ENCODE measurements around the gene CNOT10.
"Not testable (repeated sequence)": the region's sequence is repeated elsewhere in the genome, so short reads cannot be mapped to it uniquely, and the experiment has no call there.

Gene CNOT10

GRCh38 chr3:32759342-32759741, 74.4 kb downstream of the CNOT10 start:
- DNase-seq = no peak

- DNase-seq = no peak
These were observed 79.5 kb downstream of the CNOT10 start for GRCh38 chr3:32764481-32764880.

GRCh38 chr3:32778389-32778788, 93.4 kb downstream of the CNOT10 start:
- DNase-seq = no peak

DNA sequence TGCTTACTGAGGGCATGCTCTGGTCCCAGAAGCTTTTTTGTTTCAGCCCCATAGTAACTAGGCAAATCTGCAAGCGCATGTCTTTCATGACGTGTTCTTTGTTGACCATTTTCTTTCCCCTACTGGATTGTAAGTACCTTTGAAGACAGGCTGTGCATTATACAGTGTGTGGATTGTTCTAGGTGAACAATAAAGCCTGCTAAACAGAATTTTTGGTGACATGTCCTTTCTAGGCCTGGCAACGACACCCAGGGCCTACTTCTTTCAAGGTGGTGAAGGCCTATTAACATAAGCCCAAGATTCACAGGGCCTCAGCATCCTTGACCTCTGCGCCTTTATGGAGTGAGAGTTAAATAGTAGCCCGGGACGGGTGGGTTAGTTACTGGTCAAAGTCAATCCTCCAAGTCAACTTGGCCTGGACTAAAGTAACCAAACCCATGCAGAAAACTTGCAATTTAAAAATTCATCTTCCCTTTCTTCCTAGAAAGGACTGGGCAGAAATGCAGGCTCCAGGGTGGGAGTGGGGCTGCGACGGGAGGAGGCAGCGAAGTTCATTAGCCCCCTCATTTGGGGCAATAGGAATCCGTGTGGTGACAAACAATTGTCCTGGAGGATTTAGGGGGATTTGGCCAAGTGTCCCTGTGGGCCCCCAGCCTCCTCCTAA, 95.2 kb downstream of the CNOT10 start:
- DNase-seq = no peak

- no peak for DNase-seq
These were observed 95.8 kb downstream of the CNOT10 start for GRCh38 chr3:32780735-32781210.

DNA sequence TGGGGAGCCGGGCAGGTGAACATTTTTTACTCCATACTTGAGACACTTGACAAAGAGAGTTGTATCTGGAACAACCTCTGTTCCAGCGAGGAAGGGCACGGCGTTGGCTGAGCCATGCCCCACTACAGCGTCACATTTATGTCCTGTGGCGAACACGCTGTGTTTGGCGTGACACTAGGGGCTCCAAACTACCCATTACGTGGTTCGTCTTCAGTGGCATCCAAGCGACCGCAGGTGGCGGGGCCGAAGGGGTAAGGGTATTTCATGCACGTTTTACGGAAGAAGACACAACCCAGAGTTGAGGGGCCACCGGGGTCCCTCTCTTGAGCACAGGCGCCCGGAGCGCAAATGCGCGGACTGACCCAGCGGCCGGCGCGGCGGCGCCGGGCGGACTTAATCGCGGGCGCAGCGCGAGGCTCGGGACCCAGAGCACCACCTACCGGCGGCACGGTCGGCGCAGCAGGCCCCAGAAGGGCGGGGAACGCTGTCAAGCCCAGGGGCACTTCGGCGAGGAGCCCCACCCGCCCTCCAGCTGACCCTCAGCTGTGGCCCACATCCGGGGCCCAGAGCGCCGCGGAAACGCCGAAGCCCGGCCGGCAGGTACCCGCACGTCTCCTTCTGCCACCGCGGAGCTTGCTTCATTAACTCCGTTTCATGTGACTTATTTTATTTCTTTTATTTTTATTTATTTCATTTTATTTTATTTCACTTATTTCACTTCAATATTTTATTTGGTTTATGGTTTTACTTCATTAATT, 96.4 kb downstream of the CNOT10 start:
- no peak for DNase-seq

GRCh38 chr3:32781969-32782270, 96.9 kb downstream of the CNOT10 start:
- DNase-seq = not testable (repeated sequence)

- DNase-seq = no peak
These were observed 97.4 kb downstream of the CNOT10 start for GRCh38 chr3:32782407-32782806.

- DNase-seq = no peak
These were observed 106.8 kb downstream of the CNOT10 start for GRCh38 chr3:32791833-32792232.

GRCh38 chr3:32794487-32795308, 109.7 kb downstream of the CNOT10 start:
- DNase-seq = no peak

GRCh38 chr3:32796384-32796950, 111.5 kb downstream of the CNOT10 start:
- not testable (repeated sequence) for DNase-seq

DNA sequence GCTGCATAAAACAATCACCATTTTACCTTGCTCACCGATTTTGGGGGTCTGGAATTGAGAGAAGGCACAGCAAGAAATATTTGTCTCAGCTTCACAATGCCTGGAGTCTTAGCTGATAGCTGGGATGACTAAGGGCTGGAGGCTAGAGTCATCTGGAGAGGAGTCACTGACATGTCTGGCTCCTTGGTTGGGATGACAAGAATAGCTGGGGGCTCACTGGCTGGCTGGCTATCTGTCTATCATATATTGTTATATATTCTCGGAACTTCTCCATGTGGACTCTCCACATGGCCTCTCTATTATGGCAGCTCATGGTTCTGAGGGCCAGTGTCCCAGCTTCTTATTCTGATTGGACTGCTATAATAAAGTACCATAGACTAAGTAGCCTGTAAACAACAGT, 112.8 kb downstream of the CNOT10 start:
- no peak for DNase-seq

DNA sequence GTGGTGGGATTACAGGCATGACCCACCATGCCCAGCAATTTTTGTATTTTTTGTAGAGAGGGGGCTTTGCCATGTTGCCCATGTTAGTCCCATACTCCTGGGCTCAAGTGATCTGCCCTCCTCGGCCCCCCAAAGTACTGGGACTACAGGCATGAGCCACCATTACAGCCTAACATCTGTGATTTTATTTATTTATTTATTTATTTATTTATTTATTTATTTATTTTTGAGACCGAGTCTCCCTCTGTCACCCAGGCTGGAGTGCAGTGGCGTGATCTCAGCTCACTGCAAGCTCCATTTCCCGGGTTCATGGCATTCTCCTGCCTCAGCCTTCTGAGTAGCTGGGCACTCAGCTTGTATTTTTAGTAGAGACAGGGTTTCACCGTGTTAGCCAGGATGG, 116.5 kb downstream of the CNOT10 start:
- not testable (repeated sequence) for DNase-seq

GRCh38 chr3:32813180-32813579, 128.2 kb downstream of the CNOT10 start:
- no peak for DNase-seq

DNA sequence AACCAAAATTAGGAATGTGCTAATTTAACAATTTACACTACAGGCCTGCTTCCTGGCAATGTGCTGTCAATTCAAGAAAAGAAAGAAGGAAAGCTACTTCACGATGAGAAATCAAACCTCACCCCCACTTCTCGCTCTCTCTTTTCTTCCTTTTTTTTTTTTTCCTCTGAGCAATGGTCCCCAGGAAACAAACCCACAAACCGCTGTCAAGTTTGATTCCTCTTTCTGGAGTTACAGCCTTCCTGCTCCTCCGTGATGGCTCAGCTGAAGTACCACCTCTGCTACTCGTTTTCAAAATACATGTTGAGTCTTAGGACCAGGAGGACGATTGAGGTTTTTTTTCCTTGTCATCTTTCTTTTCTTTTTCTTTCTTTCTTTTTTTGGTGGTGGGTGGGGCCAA, 129.4 kb downstream of the CNOT10 start:
- DNase-seq = no peak

- DNase-seq = no peak
These were observed 131.0 kb downstream of the CNOT10 start for GRCh38 chr3:32815841-32816438.

DNA sequence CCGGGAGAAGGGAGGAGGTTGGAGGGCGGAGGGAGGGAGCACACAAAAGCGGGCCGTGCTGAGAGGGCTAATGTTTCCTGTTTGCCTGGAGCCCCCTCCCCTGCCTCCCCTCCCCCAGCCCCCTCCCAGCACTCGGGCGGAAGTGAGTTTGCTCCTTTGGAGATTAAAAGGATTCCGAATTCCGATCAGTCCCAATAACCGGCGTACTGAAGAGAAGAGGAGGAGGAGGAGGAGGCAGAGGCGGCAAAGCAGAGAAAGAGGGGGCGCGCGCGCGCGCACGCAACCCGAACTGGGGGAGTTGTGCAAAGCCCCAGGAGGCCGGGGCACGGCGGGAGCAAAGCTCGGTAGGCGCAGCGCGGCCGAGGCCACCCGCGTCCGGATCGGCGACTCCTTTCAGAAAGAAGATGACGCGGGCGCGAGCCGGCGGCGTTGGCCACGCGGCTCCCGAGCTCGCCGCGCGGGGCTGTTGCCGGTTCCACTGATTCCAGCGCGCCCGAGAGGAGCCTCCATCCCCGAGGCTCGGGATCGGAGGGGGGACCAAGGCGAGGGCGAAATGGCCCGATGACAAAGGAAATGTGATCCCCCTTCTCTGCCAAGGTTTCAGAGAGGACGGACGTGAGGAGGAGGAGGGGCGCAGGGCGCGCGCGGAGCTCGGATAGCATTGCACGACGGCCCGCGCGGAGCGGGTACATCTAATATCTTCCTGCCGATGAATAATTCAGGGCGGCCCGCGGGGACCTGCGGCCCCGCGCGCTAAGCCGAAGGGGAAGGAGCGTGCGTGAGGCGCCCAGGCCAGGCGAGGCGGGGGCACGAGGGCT, 131.7 kb downstream of the CNOT10 start:
- no peak for DNase-seq

DNA sequence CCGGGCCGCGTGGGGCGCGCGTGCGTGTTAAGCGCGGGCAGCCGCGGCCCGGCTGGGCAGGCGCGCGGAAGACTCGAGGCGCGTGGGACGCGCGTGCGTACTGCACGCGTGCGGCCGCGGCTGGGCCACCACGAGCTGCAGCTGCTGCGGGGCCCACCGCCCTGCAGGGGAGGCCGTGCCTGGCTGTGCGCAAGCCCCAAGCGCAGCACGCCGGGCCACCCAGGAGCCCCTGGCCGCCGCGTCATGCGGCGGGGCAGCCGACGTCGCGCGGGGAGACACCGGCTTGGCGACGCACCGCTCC, 132.2 kb downstream of the CNOT10 start:
- no peak for DNase-seq

GRCh38 chr3:32817558-32818228, 132.7 kb downstream of the CNOT10 start, which contains the start of gene TRIM71:
Gene TRIM71, plus strand, starts transcription at chr3:32817997. Its CDS starts 84 bp downstream, at chr3:32818081.
- no peak for DNase-seq

- no peak for DNase-seq
These were observed 133.4 kb downstream of the CNOT10 start for GRCh38 chr3:32818229-32818969.

All from cortex of kidney (tissue), 1 donor.